NCI-H187 (cell line): Measurements from ENCODE around the gene RAPGEF3.

Experiments
- DNase-seq, 2 experiments: peaks; one replicate each; lab custom pipeline; 2025; lab: John Stamatoyannopoulos, UW

RAPGEF3 gene

GRCh38 chr12:47789712-47790489 is 31.2 kb upstream of the RAPGEF3 start:
- DNase-seq, result no peak

DNA sequence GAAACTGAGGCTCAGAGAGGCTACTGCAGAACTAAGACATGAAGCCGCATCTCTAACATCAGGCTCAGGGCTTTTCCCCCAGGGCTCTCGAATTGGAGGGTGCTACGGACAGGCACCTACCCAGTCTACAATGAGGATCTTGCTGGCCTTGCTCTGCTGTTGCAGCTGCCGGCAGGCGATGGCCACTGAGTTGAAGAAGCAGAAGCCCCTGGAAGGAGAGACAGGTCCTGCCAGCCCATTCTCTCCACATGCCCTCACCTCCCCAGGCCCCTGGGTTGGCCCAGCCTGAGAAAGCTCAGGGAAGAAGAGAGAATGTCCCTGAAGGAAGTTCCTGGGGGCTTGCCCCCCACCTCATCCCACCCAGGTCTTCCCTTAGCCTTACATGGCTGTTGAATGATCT is 30.5 kb upstream of the RAPGEF3 start:
- DNase-seq, result no peak

DNA sequence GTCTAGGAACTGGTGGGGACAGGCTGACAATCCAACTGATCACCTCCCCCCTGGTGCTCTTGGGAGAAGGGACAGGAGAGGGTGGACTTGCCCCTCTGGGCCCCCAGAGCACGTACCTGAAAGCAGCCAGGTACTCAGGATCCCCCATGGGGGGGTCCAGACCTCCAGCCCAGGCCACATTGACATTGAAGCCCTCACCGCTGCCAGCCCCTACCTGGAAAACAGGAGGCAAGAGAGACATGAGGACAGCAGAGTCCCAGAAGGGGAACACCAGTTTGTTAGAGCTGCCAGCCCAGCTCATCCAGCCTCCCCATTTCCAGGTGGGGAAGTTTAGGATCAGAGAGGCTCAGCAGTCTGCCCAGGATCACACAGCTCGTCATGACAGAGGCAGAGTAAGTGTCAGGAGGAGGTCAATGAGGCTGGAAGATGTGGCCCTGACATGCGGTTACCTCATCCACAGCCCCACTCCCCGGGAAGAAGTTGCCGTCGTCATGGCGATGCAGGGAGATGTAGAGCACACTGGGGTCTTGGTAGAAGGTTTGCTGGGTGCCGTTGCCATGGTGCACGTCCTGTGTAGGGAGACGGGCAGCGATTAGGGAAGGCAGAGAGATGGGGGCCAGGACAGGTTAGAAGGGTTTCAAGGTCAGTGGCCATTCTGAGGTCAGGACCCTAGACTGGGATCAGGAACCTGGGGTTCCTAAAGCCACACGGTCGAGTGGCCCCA is 29.1 kb upstream of the RAPGEF3 start:
- no peak for DNase-seq

DNA sequence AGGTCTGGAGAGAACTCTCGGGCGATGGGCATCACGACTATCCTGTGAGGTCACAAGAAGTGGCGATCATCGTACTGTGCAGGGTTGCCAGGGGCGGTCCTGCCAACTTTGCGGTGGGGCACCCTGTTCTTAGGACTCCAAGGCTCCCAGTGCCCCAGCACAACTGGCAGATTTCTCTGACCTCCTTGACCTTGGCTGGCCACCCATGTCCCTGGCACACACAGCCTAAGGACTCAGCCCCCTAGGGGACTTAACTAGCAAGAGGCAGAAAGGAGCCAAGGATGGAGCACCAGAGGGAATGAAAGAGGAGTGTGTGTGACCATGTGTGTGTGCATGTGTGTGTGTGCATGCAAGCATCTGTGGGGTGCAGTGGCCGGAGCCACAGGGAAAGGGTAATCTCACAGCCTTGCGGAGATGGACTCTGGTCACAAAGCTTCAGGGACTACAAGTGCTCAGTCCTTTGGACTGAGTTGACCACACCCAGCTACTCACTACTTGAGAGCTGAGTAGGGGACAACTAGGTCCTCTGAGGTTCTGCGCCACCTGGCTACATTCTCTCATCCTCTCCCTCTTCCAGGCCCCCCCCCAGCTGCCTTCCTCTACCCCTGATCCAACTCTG is 28.1 kb upstream of the RAPGEF3 start:
- DNase-seq, result no peak

- no peak for DNase-seq
These were observed 27.4 kb upstream of the RAPGEF3 start for GRCh38 chr12:47785887-47786661.

GRCh38 chr12:47785036-47785886 is 26.6 kb upstream of the RAPGEF3 start:
- no peak for DNase-seq

GRCh38 chr12:47783821-47784819 is 25.4 kb upstream of the RAPGEF3 start:
- no peak for DNase-seq

DNA sequence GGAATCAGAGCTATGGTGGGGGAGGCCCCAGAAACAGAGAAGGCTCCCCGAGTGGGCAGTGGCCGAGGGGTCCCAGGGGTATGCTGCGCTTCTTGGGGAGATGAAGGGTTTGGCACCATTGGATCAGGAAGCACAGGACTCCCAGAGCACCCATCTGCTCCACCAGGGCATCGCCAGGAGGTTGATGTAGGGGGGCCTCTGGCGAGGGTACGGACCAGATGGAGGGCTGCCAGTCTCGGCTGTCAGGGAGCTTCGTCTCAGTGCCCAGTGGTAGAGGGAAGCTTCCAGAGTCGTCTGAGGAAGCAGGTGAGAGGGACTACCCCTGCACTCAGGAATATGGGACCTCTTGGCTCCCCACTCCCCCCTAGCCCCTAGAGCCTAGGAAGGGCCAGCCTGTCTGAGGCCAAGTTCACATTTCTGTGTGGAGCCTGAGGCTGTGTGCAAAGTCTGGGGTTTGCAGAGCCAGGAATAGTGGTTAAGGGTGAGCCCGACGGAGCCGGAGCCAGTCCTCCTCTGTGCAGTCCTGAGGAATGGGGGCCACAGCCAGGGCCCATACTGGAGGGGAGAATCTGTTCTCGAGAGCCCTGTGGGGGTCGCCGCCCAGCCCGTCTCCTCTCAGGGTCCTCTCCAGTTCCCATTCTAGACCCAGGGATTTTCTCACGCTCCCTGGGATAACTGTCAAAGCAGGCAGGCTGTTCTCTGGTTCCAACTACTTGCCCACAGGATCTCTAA is 24.5 kb upstream of the RAPGEF3 start:
- DNase-seq, result no peak

DNA sequence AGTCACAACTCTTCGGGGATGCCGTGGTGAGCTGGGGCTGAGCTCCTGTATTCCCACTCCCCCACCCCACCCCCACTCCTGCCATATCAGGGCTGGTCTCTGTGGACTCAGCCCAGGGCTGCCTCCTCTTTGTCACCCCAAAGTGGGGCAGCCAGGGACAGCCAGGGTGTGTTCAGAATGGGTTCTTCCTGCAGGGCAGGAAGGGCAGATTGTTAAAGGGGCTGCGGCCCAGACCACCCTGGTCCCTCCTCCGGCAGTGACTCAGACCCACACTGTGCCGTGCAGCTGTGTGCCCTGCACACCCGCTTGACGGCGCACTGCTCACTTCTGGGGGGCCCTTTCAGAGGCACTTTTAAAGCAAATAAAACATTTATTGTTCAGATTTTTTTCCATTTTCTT is 23.7 kb upstream of the RAPGEF3 start:
- DNase-seq, result no peak

DNA sequence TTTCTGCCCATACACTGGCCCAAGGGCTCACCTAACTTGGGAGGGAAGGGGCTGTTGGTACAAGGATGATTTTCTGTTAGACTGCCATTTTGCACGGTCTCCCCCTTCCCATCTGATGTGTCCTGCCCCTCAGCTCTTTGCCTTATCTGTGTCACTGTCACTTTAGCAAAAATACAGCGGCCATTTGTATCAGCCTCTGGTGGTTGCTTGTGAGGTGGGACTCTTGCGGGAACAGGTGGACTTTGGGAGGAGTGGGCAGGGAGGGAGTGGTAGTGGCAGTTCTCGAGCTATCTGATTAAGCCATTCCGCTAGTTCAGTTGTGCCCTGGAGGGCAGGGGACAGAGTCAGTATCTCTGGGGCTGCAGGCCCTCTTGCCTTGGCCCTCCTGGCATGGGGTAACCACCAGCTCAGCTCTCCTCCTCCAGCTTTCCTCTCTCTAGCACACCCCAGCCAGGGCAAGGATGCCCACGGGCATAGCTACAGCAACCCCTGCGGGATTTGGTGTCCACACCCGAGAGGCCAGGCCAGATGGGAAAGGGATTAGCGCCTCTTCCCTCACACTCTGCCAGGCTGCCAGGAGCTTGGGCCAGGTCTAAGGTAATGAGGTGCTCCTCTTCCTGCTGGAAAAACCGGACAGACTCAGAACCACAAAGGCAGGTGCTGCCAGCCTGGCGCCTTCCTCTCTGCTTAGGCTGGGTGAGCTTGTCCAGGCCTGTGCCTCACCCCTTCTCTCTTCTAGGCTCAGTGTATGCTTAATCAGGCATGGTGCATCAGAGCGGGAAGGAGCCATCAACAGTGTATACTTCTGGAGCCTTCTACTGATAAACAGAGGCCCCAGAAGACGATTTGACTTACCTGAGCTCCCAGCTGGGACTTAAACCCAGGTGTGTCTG is 23.0 kb upstream of the RAPGEF3 start:
- DNase-seq, result peak; percentile 21 to 47

DNA sequence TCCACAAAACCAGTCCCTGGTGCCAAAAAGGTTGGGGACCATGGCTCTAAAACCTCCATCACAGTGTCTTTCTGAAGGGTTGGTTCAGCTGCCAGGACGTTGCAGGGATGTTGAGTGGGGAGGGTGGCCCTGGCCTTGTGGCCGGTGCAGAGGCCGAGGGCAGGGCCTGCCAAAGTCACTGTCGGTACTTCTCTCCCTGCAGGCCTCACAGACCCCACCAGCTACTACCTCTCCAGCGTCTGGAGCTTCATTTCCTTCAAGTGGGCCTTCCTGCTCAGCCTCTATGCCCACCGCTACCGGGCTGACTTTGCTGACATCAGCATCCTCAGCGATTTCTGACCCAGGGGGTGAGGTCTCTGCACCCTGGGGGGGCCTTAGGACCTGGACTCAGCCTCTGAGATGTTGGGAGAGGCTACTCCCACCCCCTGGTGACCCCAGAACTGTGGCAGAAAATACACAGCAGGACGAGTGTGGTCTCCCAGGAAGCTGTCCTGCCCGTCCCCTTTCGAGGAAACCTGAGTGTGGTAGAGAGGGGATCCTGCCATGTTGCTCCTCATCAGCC is 21.3 kb upstream of the RAPGEF3 start:
- no peak for DNase-seq

DNA sequence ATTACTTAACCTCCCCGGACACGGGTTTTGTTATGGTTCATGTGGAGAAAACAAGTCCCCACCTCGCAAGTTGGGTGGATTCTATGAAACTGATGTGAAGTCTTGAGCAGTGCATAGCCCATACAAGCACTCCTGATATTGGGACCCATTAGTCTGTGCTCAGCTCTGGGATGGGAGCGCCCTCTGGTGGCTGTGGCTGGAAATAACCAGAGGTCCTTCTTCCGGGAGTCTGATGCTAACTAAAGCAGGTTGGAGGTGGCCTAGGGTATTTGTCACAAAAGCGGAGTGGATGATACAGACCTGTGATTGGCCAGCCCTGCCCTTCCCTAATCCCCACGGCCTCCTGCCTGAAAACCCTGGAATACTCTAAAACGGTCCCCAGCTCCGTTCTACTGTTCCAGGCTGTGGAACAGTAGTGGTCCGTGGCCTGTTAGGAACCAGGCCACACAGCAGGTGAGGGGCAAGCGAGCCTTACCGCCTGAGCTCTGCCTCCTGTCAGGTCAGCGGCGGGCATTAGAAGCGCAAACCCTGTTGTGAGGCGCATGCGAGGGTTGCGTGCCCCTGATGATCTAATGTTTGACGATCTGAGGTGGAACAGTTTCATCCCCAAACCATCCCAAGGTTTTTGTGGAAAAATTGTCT is 20.7 kb upstream of the RAPGEF3 start:
- DNase-seq, result peak; percentile 71 to 93

- no peak for DNase-seq
These were observed 20.2 kb upstream of the RAPGEF3 start for GRCh38 chr12:47778881-47779280.

GRCh38 chr12:47777741-47778558 is 19.3 kb upstream of the RAPGEF3 start:
- no peak for DNase-seq

DNA sequence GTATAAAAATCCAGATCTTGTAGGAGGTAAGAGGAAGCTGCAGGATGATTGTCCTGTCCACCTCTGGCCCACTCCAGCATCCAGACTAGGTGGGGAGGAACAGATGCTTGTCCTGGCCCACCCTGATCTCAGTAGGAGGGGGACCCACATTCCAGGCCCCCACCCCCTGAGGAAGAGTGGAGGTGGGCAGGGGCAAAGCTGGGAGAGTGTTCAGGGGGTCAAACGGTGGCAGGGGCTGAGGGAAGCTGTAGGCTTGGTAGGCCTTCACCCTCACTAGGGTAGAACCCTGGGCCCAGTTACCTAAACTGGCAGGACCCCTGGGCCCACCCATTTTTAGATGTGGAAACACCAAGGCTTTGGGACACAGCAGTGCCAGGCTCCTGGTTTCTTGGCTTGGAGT is 18.5 kb upstream of the RAPGEF3 start:
- no peak for DNase-seq

GRCh38 chr12:47776471-47777143 is 17.9 kb upstream of the RAPGEF3 start:
- no peak for DNase-seq
